ENCODE results near the gene TESK2. TPM values are rescaled to one million over a fixed set of nuclear protein-coding genes. Genes with fewer than 3 reads are reported as not detected.

TESK2 gene
- total and polyA plus RNA-seq, 2 of the 8 experiments (the other 6 are each of a cell fraction or from before 2014, with no cell fraction given) = 10.8 to 12.6 TPM

Other genes starting within 250 kb of the TESK2 start
- 58.5 and 60.6 TPM in 2 replicates for gene HPDL, start 164.3 kb downstream of the TESK2 start, total RNA-seq (2021; fragmentation: NEBNext Ultra II Directional; extraction: Animal tissue kit (Norgen Biotek cat#: 25700))
- gene HPDL, start 164.3 kb downstream of the TESK2 start, polyA plus RNA-seq (2011; rRNA removed) = 62.7 and 100 TPM in 2 replicates
- gene TOE1, start 151.0 kb downstream of the TESK2 start, total RNA-seq (2021; fragmentation: NEBNext Ultra II Directional; extraction: Animal tissue kit (Norgen Biotek cat#: 25700)) = 14.5 and 15.2 TPM in 2 replicates
- gene TOE1, start 151.0 kb downstream of the TESK2 start, polyA plus RNA-seq (2011; rRNA removed) = 23.6 and 25.8 TPM in 2 replicates
- gene MUTYH, start 150.7 kb downstream of the TESK2 start, total RNA-seq (2021; fragmentation: NEBNext Ultra II Directional; extraction: Animal tissue kit (Norgen Biotek cat#: 25700)) = 51.9 TPM in 2 replicates
- gene MUTYH, start 150.7 kb downstream of the TESK2 start, polyA plus RNA-seq (2011; rRNA removed) = 65.7 and 86.4 TPM in 2 replicates
- 3.7 and 3.8 TPM in 2 replicates for gene CCDC163, start 8.9 kb upstream of the TESK2 start, total RNA-seq (2021; fragmentation: NEBNext Ultra II Directional; extraction: Animal tissue kit (Norgen Biotek cat#: 25700))
- 5.0 and 6.0 TPM in 2 replicates for gene CCDC163, start 8.9 kb upstream of the TESK2 start, polyA plus RNA-seq (2011; rRNA removed)
- 7.3 and 9.8 TPM in 2 replicates for gene MMACHC, start 9.1 kb upstream of the TESK2 start, total RNA-seq (2021; fragmentation: NEBNext Ultra II Directional; extraction: Animal tissue kit (Norgen Biotek cat#: 25700))
- 11.1 and 11.2 TPM in 2 replicates for gene MMACHC, start 9.1 kb upstream of the TESK2 start, polyA plus RNA-seq (2011; rRNA removed)
- 1,354 and 1,418 TPM in 2 replicates for gene PRDX1, start 30.7 kb upstream of the TESK2 start, total RNA-seq (2021; fragmentation: NEBNext Ultra II Directional; extraction: Animal tissue kit (Norgen Biotek cat#: 25700))
- 611 and 1,165 TPM in 2 replicates for gene PRDX1, start 30.7 kb upstream of the TESK2 start, polyA plus RNA-seq (2011; rRNA removed)
- 334 and 344 TPM in 2 replicates for gene AKR1A1, start 59.7 kb upstream of the TESK2 start, total RNA-seq (2021; fragmentation: NEBNext Ultra II Directional; extraction: Animal tissue kit (Norgen Biotek cat#: 25700))
- gene AKR1A1, start 59.7 kb upstream of the TESK2 start, polyA plus RNA-seq (2011; rRNA removed) = 399 and 435 TPM in 2 replicates
- 629 and 647 TPM in 2 replicates for gene NASP, start 92.9 kb upstream of the TESK2 start, total RNA-seq (2021; fragmentation: NEBNext Ultra II Directional; extraction: Animal tissue kit (Norgen Biotek cat#: 25700))
- gene NASP, start 92.9 kb upstream of the TESK2 start, polyA plus RNA-seq (2011; rRNA removed) = 263 and 356 TPM in 2 replicates
- gene CCDC17, start 132.9 kb upstream of the TESK2 start, total RNA-seq (2021; fragmentation: NEBNext Ultra II Directional; extraction: Animal tissue kit (Norgen Biotek cat#: 25700)) = 1.9 and 2.0 TPM in 2 replicates
- 0.95 and 1.2 TPM in 2 replicates for gene CCDC17, start 132.9 kb upstream of the TESK2 start, polyA plus RNA-seq (2011; rRNA removed)
- gene GPBP1L1, start 195.4 kb upstream of the TESK2 start, total RNA-seq (2021; fragmentation: NEBNext Ultra II Directional; extraction: Animal tissue kit (Norgen Biotek cat#: 25700)) = 119 and 126 TPM in 2 replicates
- gene GPBP1L1, start 195.4 kb upstream of the TESK2 start, polyA plus RNA-seq (2011; rRNA removed) = 46.6 and 70.1 TPM in 2 replicates
- 39.0 and 44.4 TPM in 2 replicates for gene TMEM69, start 197.0 kb upstream of the TESK2 start, total RNA-seq (2021; fragmentation: NEBNext Ultra II Directional; extraction: Animal tissue kit (Norgen Biotek cat#: 25700))
- 53.6 and 123 TPM in 2 replicates for gene TMEM69, start 197.0 kb upstream of the TESK2 start, polyA plus RNA-seq (2011; rRNA removed)